IMR-90 (cell line): Measurements from ENCODE around the gene MAGEF1.

ENCODE experiments used
- CHD1 ChIP-seq: IDR thresholded peaks from 2 replicates; pipeline ENCODE4 v1.6.1; 2012; ENCODE audit warnings: low read depth, low read length, improper control_type of control experiment
- CTCF ChIP-seq: conservative IDR thresholded peaks from 2 replicates; pipeline ENCODE4 v1.5.1; 2012; ENCODE audit warnings: mild to moderate bottlenecking, low read depth, low read length, improper control_type of control experiment
- MAFK ChIP-seq: IDR thresholded peaks from 2 replicates; pipeline ENCODE4 v1.6.1; 2012; ENCODE audit warnings: low read depth, low read length, improper control_type of control experiment
- MAZ ChIP-seq: IDR thresholded peaks from 2 replicates; pipeline ENCODE4 v1.6.1; 2012; ENCODE audit warnings: low read depth, mild to moderate bottlenecking, low read length, improper control_type of control experiment, moderate library complexity, borderline replicate concordance
- POLR2A ChIP-seq: IDR thresholded peaks from 2 replicates; pipeline ENCODE4 v1.6.1; 2012; ENCODE audit warnings: mild to moderate bottlenecking, low read depth, low read length
- RCOR1 ChIP-seq: IDR thresholded peaks from 2 replicates; pipeline ENCODE4 v1.6.1; 2012; ENCODE audit warnings: mild to moderate bottlenecking, low read length, improper control_type of control experiment; ENCODE audit not compliant: insufficient replicate concordance
- SMC3 ChIP-seq: fragments of 150-350 bp; IDR thresholded peaks from 2 replicates; pipeline ENCODE4 v1.6.1; 2016; ENCODE audit warnings: low read depth, mild to moderate bottlenecking, antibody characterized with exemption, low read length, moderate library complexity

- TF ChIP-seq CTCF (no peak), POLR2A (no peak), MAFK (no peak), SMC3 (no peak), CHD1 (no peak), MAZ (no peak), RCOR1 (no peak)
Measured at GRCh38 chr3:184663356-184663755, 48.5 kb downstream of the MAGEF1 start.
